Prostate gland (tissue), 2 donors: ENCODE data around the gene POC5. TPM values are rescaled to one million over a fixed set of nuclear protein-coding genes. Genes with fewer than 3 reads are reported as not detected.
"Not testable (repeated sequence)": the region's sequence is repeated elsewhere in the genome, so short reads cannot be mapped to it uniquely, and the experiment has no call there.

Experiments used
- DNase-seq: peaks from one replicate; pipeline ENCODE4 v3.0.0-alpha.2; 2019; ENCODE audit warnings: low spot score
- H3K27ac ChIP-seq, 2 donors: fragments of 200-600 bp; sonication (generic); 2 replicates each; pipeline ENCODE4 v1.5.1; 2017 to 2019
- H3K27me3 ChIP-seq: fragments of 200-600 bp; sonication (generic); replicated peaks from 2 replicates; pipeline ENCODE4 v1.5.1; 2019; ENCODE audit not compliant: insufficient read depth
- H3K36me3 ChIP-seq, 2 donors: fragments of 200-600 bp; sonication (generic); 1 replicate in 1 of 2; 2 replicates in 1 of 2; pipeline versions ENCODE4 v1.5.1 to v1.8.1; 2017 to 2019
- H3K4me1 ChIP-seq: fragments of 200-600 bp; sonication (generic); replicated peaks from 2 replicates; pipeline ENCODE4 v1.5.1; 2019
- H3K4me3 ChIP-seq, 2 donors: fragments of 200-600 bp; sonication (generic); 2 replicates each; pipeline ENCODE4 v1.5.1; 2017 to 2019
- H3K9me3 ChIP-seq: fragments of 200-600 bp; sonication (generic); 2 replicates; pipeline ENCODE4 v1.5.1; 2017
- POLR2A ChIP-seq: fragments of 450-650 bp; IDR thresholded peaks from one replicate; pipeline ENCODE4 v1.6.1; 2016; ENCODE audit warnings: antibody characterized with exemption, mild to moderate bottlenecking
- POLR2AphosphoS5 ChIP-seq: sonication (generic); formaldehyde crosslinking; IDR thresholded peaks from one replicate; pipeline ENCODE4 v1.6.1; 2017; ENCODE audit warnings: antibody characterized with exemption
- WGBS: methylation state at CpG from one replicate; pipeline ENCODE4 v1.1.5; 2018; 5-methylcytosine and 5-hydroxymethylcytosine counted together
- intact Hi-C: fragments of 100-400 bp; cut with DNase I; formaldehyde crosslinking; loops from one replicate; pipeline ENCODE4 v1.14.2; 2022
- total RNA-seq, 2 donors: library from RNA; depleted of rRNA; stranded (reverse); fragments of >200 nt; gene quantifications; one replicate each; pipeline ENCODE4 v1.1.0, GENCODE V29; 2016
- TF ChIP-seq, protein P1 (sequence below), 4 experiments: fragments of 200-600 bp in 2 of 4; fragments of 450-650 bp in 2 of 4; sonication (generic) in 2 of 4; IDR thresholded peaks; 1 replicate in 3 of 4; 2 replicates in 1 of 4; pipeline ENCODE4 v1.5.1; 2016 to 2019; ENCODE audit warnings: antibody characterized with exemption in 4 of 4, mild to moderate bottlenecking in 2 of 4, moderate library complexity in 2 of 4

The POC5 gene
- total RNA-seq, 2 donors from 2014 or later = 12.1 to 18.4 TPM

- H3K27ac ChIP-seq = no peak overlapping the region
- TF ChIP-seq POLR2AphosphoS5 = no peak
- TF ChIP-seq POLR2A = no peak
- TF ChIP-seq, protein P1, sequence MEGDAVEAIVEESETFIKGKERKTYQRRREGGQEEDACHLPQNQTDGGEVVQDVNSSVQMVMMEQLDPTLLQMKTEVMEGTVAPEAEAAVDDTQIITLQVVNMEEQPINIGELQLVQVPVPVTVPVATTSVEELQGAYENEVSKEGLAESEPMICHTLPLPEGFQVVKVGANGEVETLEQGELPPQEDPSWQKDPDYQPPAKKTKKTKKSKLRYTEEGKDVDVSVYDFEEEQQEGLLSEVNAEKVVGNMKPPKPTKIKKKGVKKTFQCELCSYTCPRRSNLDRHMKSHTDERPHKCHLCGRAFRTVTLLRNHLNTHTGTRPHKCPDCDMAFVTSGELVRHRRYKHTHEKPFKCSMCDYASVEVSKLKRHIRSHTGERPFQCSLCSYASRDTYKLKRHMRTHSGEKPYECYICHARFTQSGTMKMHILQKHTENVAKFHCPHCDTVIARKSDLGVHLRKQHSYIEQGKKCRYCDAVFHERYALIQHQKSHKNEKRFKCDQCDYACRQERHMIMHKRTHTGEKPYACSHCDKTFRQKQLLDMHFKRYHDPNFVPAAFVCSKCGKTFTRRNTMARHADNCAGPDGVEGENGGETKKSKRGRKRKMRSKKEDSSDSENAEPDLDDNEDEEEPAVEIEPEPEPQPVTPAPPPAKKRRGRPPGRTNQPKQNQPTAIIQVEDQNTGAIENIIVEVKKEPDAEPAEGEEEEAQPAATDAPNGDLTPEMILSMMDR (IDR thresholded peaks at IDR 0.05) = no peak
- no peaks in the 10 kb centered on the region for H3K4me1 ChIP-seq
- intact Hi-C loops = no loop called here
- no peaks in the 10 kb centered on the region for H3K9me3 ChIP-seq
- H3K27me3 ChIP-seq = no peaks in the 10 kb centered on the region
- H3K36me3 ChIP-seq = no peaks in the 10 kb centered on the region
- H3K4me3 ChIP-seq = no peak overlapping the region
- DNase-seq = no peak
- WGBS = 62% methylated on average over 1 of the region's 1 CpG
Measured at GRCh38 chr5:75707911-75708509, 9.2 kb downstream of the POC5 start.

- H3K4me3 ChIP-seq = no peak overlapping the region
- no peaks in the 10 kb centered on the region for H3K36me3 ChIP-seq
- no peaks in the 10 kb centered on the region for H3K9me3 ChIP-seq
- H3K4me1 ChIP-seq = no peaks in the 10 kb centered on the region
- no peak for DNase-seq
- 93% methylated on average over 3 of the region's 3 CpGs for WGBS
- H3K27ac ChIP-seq = no peak overlapping the region
- TF ChIP-seq, protein P1 (IDR thresholded peaks at IDR 0.05) = no peak
- TF ChIP-seq POLR2A = no peak
- TF ChIP-seq POLR2AphosphoS5 = no peak
- no peaks in the 10 kb centered on the region for H3K27me3 ChIP-seq
- intact Hi-C loops = no loop called here
Measured at GRCh38 chr5:75706775-75707174, 10.5 kb downstream of the POC5 start.

GRCh38 chr5:75706016-75706415 lies 11.2 kb downstream of the POC5 start:
- DNase-seq = no peak
- no peaks in the 10 kb centered on the region for H3K9me3 ChIP-seq
- no peak overlapping the region for H3K4me3 ChIP-seq
- TF ChIP-seq, protein P1 (IDR thresholded peaks at IDR 0.05) = no peak
- TF ChIP-seq POLR2AphosphoS5 (no peak), POLR2A (no peak)
- no peaks in the 10 kb centered on the region for H3K27me3 ChIP-seq
- H3K36me3 ChIP-seq = no peaks in the 10 kb centered on the region
- 100% methylated on average over 1 of the region's 1 CpG for WGBS
- H3K27ac ChIP-seq = no peak overlapping the region
- H3K4me1 ChIP-seq = no peaks in the 10 kb centered on the region
- intact Hi-C loops = no loop called here

DNA sequence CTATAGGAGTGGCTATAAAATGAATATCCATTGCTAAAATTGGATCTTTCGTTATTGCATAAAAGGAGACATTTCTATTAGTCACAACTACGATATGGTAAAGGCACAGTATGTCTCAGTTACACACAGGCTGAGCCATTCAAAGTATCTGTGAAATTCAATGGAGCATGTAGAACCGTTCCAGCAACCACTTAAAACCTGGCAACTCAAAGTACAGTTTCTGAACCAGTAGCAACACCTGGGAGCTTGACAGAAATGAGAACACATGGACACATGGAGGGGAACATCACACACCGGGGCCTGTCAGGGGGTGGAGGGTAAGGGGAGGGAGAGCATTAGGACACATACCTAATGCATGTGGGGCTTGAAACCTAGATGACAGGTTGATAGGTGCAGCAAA lies 15.4 kb downstream of the POC5 start:
- no peaks in the 10 kb centered on the region for H3K4me1 ChIP-seq
- H3K4me3 ChIP-seq = no peak overlapping the region
- no peak for DNase-seq
- H3K36me3 ChIP-seq = no peaks in the 10 kb centered on the region
- TF ChIP-seq POLR2AphosphoS5 (no peak), POLR2A (no peak)
- TF ChIP-seq, protein P1 (IDR thresholded peaks at IDR 0.05) = no peak
- intact Hi-C loops = no loop called here
- H3K9me3 ChIP-seq = no peaks in the 10 kb centered on the region
- no peak overlapping the region for H3K27ac ChIP-seq
- no peaks in the 10 kb centered on the region for H3K27me3 ChIP-seq
- WGBS = 96% methylated on average over 4 of the region's 4 CpGs

GRCh38 chr5:75695472-75696351 lies 21.5 kb downstream of the POC5 start:
- H3K27me3 ChIP-seq, H3K4me1 ChIP-seq, H3K36me3 ChIP-seq, DNase-seq, H3K9me3 ChIP-seq, intact Hi-C loops, H3K27ac ChIP-seq, H3K4me3 ChIP-seq: not testable (repeated sequence)
- 87% methylated on average over 22 of the region's 22 CpGs for WGBS
